GM23338 (cell line): ENCODE results near the gene LTBR. TPM values are rescaled to one million over a fixed set of nuclear protein-coding genes. Genes with fewer than 3 reads are reported as not detected.

Experiments used
- ATAC-seq: fragments of 200-7000 bp; cut with Tn5 transposase; 3 replicates; pipeline ENCODE4 v1.9.1; 2020
- DNase-seq: peaks from one replicate; pipeline ENCODE4 v3.0.0-alpha.2; 2015; ENCODE audit warnings: low spot score
- H2AFZ ChIP-seq: fragments of 200-600 bp; sonication (generic); 2 replicates; pipeline ENCODE4 v1.8.0; 2016; ENCODE audit warnings: antibody characterized with exemption, mild to moderate bottlenecking, moderate library complexity
- H3F3A ChIP-seq: fragments of 200-600 bp; sonication (generic); replicated peaks from 2 replicates; pipeline ENCODE4 v1.8.0; 2017; ENCODE audit warnings: antibody characterized with exemption, mixed run types, low read depth
- H3K27ac ChIP-seq: fragments of 200-600 bp; sonication (generic); 2 replicates; pipeline ENCODE4 v1.6.1; 2016; ENCODE audit warnings: low read depth
- H3K27me3 ChIP-seq: fragments of 200-600 bp; sonication (generic); 2 replicates; pipeline ENCODE4 v1.8.0; 2016; ENCODE audit warnings: mild to moderate bottlenecking, mixed run types, moderate library complexity; ENCODE audit not compliant: insufficient read depth
- H3K36me3 ChIP-seq: fragments of 200-600 bp; sonication (generic); 2 replicates; pipeline ENCODE4 v1.8.0; 2016; ENCODE audit warnings: mild to moderate bottlenecking; ENCODE audit not compliant: insufficient read depth
- H3K4me1 ChIP-seq: fragments of 200-600 bp; sonication (generic); 2 replicates; pipeline ENCODE4 v1.8.0; 2016; ENCODE audit warnings: mild to moderate bottlenecking, moderate library complexity; ENCODE audit not compliant: insufficient read depth
- H3K4me2 ChIP-seq: fragments of 200-600 bp; sonication (generic); 2 replicates; pipeline ENCODE4 v1.7.1; 2017; ENCODE audit warnings: mixed run types
- H3K4me3 ChIP-seq: fragments of 200-600 bp; sonication (generic); 2 replicates; pipeline ENCODE4 v1.6.1; 2016; ENCODE audit warnings: mixed run types
- H3K79me2 ChIP-seq: fragments of 200-600 bp; sonication (generic); replicated peaks from 2 replicates; pipeline ENCODE4 v1.8.0; 2017; ENCODE audit warnings: mild to moderate bottlenecking; ENCODE audit not compliant: insufficient read depth
- H3K9me2 ChIP-seq: fragments of 200-600 bp; sonication (generic); 2 replicates; pipeline ENCODE4 v1.8.0; 2017; ENCODE audit not compliant: insufficient read depth
- H4K20me1 ChIP-seq: fragments of 200-600 bp; sonication (generic); replicated peaks from 2 replicates; pipeline ENCODE4 v1.8.0; 2017; ENCODE audit warnings: mild to moderate bottlenecking; ENCODE audit not compliant: insufficient read depth
- H3K27ac Mint-ChIP-seq: 2 replicates; pipeline ENCODE4 v1.8.0; 2020; ENCODE audit warnings: inconsistent platforms, mild to moderate bottlenecking, moderate library complexity, mixed read lengths
- H3K27me3 Mint-ChIP-seq: 3 replicates; pipeline ENCODE4 v1.8.0; 2022; ENCODE audit warnings: low read depth, mild to moderate bottlenecking, moderate library complexity, mixed read lengths, inconsistent platforms; ENCODE audit not compliant: insufficient read depth, poor library complexity
- H3K36me3 Mint-ChIP-seq: 3 replicates; pipeline ENCODE4 v1.8.0; 2021; ENCODE audit warnings: low read depth, mild to moderate bottlenecking, inconsistent platforms, moderate library complexity, mixed read lengths
- H3K4me1 Mint-ChIP-seq: 3 replicates; pipeline ENCODE4 v1.8.0; 2020; ENCODE audit warnings: mild to moderate bottlenecking, inconsistent platforms, mixed read lengths
- H3K4me3 Mint-ChIP-seq: 3 replicates; pipeline ENCODE4 v1.8.0; 2021; ENCODE audit warnings: moderate library complexity, mild to moderate bottlenecking, inconsistent platforms, mixed read lengths
- H3K9me3 Mint-ChIP-seq: 3 replicates; pipeline ENCODE4 v1.8.0; 2020; ENCODE audit warnings: moderate library complexity, mild to moderate bottlenecking, inconsistent platforms, mixed read lengths
- CTCF ChIP-seq, 2 experiments: fragments of 200-600 bp in 1 of 2; sonication (generic) in 1 of 2; conservative IDR thresholded peaks; 2 replicates each; pipeline versions ENCODE4 v1.5.1 to v1.6.1; 2016 to 2017; ENCODE audit warnings: antibody characterized with exemption in 2 of 2, low read depth in 2 of 2, mild to moderate bottlenecking in 2 of 2, moderate library complexity in 1 of 2
- ETS1 ChIP-seq: IDR thresholded peaks from 2 replicates; pipeline ENCODE4 v1.6.1; 2016; ENCODE audit warnings: antibody characterized with exemption
- EZH2 ChIP-seq: fragments of 200-600 bp; sonication (generic); IDR thresholded peaks from one replicate; pipeline ENCODE4 v1.8.0; 2017; ENCODE audit warnings: antibody characterized with exemption, mild to moderate bottlenecking, low read depth; ENCODE audit not compliant: unreplicated experiment
- JUNB ChIP-seq: IDR thresholded peaks from one replicate; pipeline ENCODE4 v1.6.1; 2016; ENCODE audit warnings: antibody characterized with exemption; ENCODE audit not compliant: unreplicated experiment
- ZNF114 ChIP-seq: fragments of 250-450 bp; sonication (Bioruptor Pico); IDR thresholded peaks from 2 replicates; pipeline ENCODE4 v1.5.0; 2020; ENCODE audit warnings: mild to moderate bottlenecking, moderate library complexity
- ZNF462 ChIP-seq: fragments of 250-450 bp; sonication (Bioruptor Pico); IDR thresholded peaks from 2 replicates; pipeline ENCODE4 v1.5.0; 2020; ENCODE audit warnings: mild to moderate bottlenecking, moderate library complexity
- polyA plus RNA-seq: library from polyadenylated mRNA; unstranded; fragments of >200 nt; fragmentation: Nextera tagmentation; extraction: Ambion mirVana; gene quantifications from 2 replicates; pipeline ENCODE4 v1.2.1, GENCODE V29; 2016
- total RNA-seq: library from RNA; depleted of rRNA; stranded (reverse); fragments of >200 nt; shearing (Covaris generic); gene quantifications from 2 replicates; pipeline ENCODE4 v1.2.3, GENCODE V29; 2014

LTBR gene
- total and polyA plus RNA-seq, 2 experiments from 2014 or later: 6.1 to 6.8 TPM

- peaks cover 7% of the 10 kb centered on the region for H3K27me3 Mint-ChIP-seq
- no peak overlapping the region; the same call in 1 of the 2 replicates for H3K27ac Mint-ChIP-seq
- no peaks in the 10 kb centered on the region for H3K36me3 ChIP-seq
- no peak overlapping the region for H3K4me3 ChIP-seq
- ATAC-seq (no peak), DNase-seq (no peak)
- H3K27me3 ChIP-seq: no peaks in the 10 kb centered on the region
- peaks cover 59% of the 10 kb centered on the region for H3K36me3 Mint-ChIP-seq
- no peak overlapping the region; the same call in 2 of the 3 replicates for H3K4me3 Mint-ChIP-seq
- 0 out of 2 replicates have a peak, but pooled peaks cover 8% of the 10 kb centered on the region for H3F3A ChIP-seq
- no peaks in the 10 kb centered on the region for H3K9me2 ChIP-seq
- H3K79me2 ChIP-seq: peaks cover 40% of the 10 kb centered on the region
- H2AFZ ChIP-seq: no peak overlapping the region
- no peak overlapping the region for H3K4me2 ChIP-seq
- H3K9me3 Mint-ChIP-seq: no peaks in the 10 kb centered on the region
- TF ChIP-seq ZNF114 (CRISPR knock-in tag) (no peak), CTCF (conservative IDR thresholded peaks at IDR 0.05; ENCODE audit: low read depth in 2 of 2) (no peak), ETS1 (no peak), EZH2 (no peak)
- peaks cover 19% of the 10 kb centered on the region for H4K20me1 ChIP-seq
- peaks cover 10% of the 10 kb centered on the region for H3K4me1 Mint-ChIP-seq
- no peak overlapping the region for H3K27ac ChIP-seq
- H3K4me1 ChIP-seq: peaks cover 3% of the 10 kb centered on the region; the same call in 1 of the 2 replicates
Measured at GRCh38 chr12:6362403-6362802, 21.6 kb upstream of the LTBR start.

GRCh38 chr12:6363010-6363329, 21.0 kb upstream of the LTBR start:
- Histone ChIP-seq H3K79me2 (peaks cover 46% of the 10 kb centered on the region), H3K4me1 (peaks cover 3% of the 10 kb centered on the region; the same call in 1 of the 2 replicates), H3K36me3 (no peaks in the 10 kb centered on the region), H3K4me2 (peak overlapping the region; percentile 93), H3K9me2 (no peaks in the 10 kb centered on the region), H4K20me1 (peaks cover 24% of the 10 kb centered on the region), H3F3A (0 out of 2 replicates have a peak, but pooled peaks cover 9% of the 10 kb centered on the region), H3K27ac (no peak overlapping the region), H2AFZ (no peak overlapping the region), H3K4me3 (peak overlapping the region; percentile 82), H3K27me3 (no peaks in the 10 kb centered on the region)
- TF ChIP-seq EZH2: no peak
- no peak for TF ChIP-seq ETS1
- TF ChIP-seq ZNF462 (CRISPR knock-in tag): no peak
- TF ChIP-seq JUNB: no peak
- H3K4me3 Mint-ChIP-seq: no peak overlapping the region
- H3K9me3 Mint-ChIP-seq: no peaks in the 10 kb centered on the region
- peaks cover 63% of the 10 kb centered on the region for H3K36me3 Mint-ChIP-seq
- H3K4me1 Mint-ChIP-seq: peaks cover 14% of the 10 kb centered on the region
- H3K27ac Mint-ChIP-seq: no peak overlapping the region
- no peak for ATAC-seq
- DNase-seq: no peak
- peaks cover 7% of the 10 kb centered on the region for H3K27me3 Mint-ChIP-seq
